HEK293T (cell line): Measurements from ENCODE around the gene LRRC1.

Source experiments
- CTCF ChIA-PET: fragments of 350-600 bp; formaldehyde crosslinking; extraction: SDS; loops from one replicate; lab custom pipeline; 2021; ENCODE audit warnings: antibody characterized with exemption, inconsistent platforms; lab: Yijun Ruan, JAX
- POLR2A ChIA-PET: fragments of 350-600 bp; formaldehyde crosslinking; extraction: SDS; loops from one replicate; lab custom pipeline; 2020; ENCODE audit warnings: antibody characterized with exemption, inconsistent platforms; lab: Yijun Ruan, JAX
- DNase-seq: peaks from one replicate; pipeline ENCODE4 v3.0.0; 2012; ENCODE audit warnings: mixed read lengths; ENCODE audit errors: extremely low spot score
- ARNT ChIP-seq: fragments of 450-650 bp; IDR thresholded peaks from 2 replicates; pipeline ENCODE4 v1.6.1; 2017; ENCODE audit warnings: mild to moderate bottlenecking
- BHLHE40 ChIP-seq: fragments of 450-650 bp; IDR thresholded peaks from 2 replicates; pipeline ENCODE4 v1.6.1; 2016; ENCODE audit warnings: mild to moderate bottlenecking, moderate library complexity, borderline replicate concordance
- CTBP1 ChIP-seq: fragments of 450-650 bp; IDR thresholded peaks from 2 replicates; pipeline ENCODE4 v1.6.1; 2016; ENCODE audit warnings: borderline replicate concordance
- ELF4 ChIP-seq: fragments of 450-650 bp; IDR thresholded peaks from 2 replicates; pipeline ENCODE4 v1.6.1; 2017; ENCODE audit warnings: antibody characterized with exemption
- FOXA1 ChIP-seq: fragments of 450-650 bp; IDR thresholded peaks from 2 replicates; pipeline ENCODE4 v1.6.1; 2016; ENCODE audit warnings: mild to moderate bottlenecking
- FOXK2 ChIP-seq: fragments of 450-650 bp; IDR thresholded peaks from 2 replicates; pipeline ENCODE4 v1.6.1; 2016; ENCODE audit warnings: mild to moderate bottlenecking
- FOXM1 ChIP-seq: fragments of 450-650 bp; IDR thresholded peaks from 2 replicates; pipeline ENCODE4 v1.6.1; 2017; ENCODE audit warnings: mild to moderate bottlenecking, borderline replicate concordance
- HDGF ChIP-seq: fragments of 450-650 bp; IDR thresholded peaks from 2 replicates; pipeline ENCODE4 v1.6.1; 2017; ENCODE audit warnings: antibody characterized with exemption, borderline replicate concordance
- L3MBTL2 ChIP-seq: fragments of 450-650 bp; conservative IDR thresholded peaks from 2 replicates; pipeline ENCODE4 v1.6.1; 2016; ENCODE audit warnings: mild to moderate bottlenecking
- LEF1 ChIP-seq: fragments of 450-650 bp; IDR thresholded peaks from 2 replicates; pipeline ENCODE4 v1.6.1; 2017; ENCODE audit warnings: mild to moderate bottlenecking, borderline replicate concordance
- NFRKB ChIP-seq: fragments of 450-650 bp; IDR thresholded peaks from 2 replicates; pipeline ENCODE4 v1.6.1; 2016; ENCODE audit warnings: mild to moderate bottlenecking, moderate library complexity
- SP1 ChIP-seq: fragments of 450-650 bp; IDR thresholded peaks from 2 replicates; pipeline ENCODE4 v1.6.1; 2017
- SUZ12 ChIP-seq: fragments of 450-650 bp; IDR thresholded peaks from 2 replicates; pipeline ENCODE4 v1.6.1; 2016; ENCODE audit warnings: mild to moderate bottlenecking
- TARDBP ChIP-seq: fragments of 450-650 bp; IDR thresholded peaks from 2 replicates; pipeline ENCODE4 v1.6.1; 2016
- ZNF384 ChIP-seq: fragments of 450-650 bp; IDR thresholded peaks from 2 replicates; pipeline ENCODE4 v1.6.1; 2016
- TF ChIP-seq, protein P1 (sequence below): fragments of 450-650 bp; IDR thresholded peaks from 2 replicates; pipeline ENCODE4 v1.6.1; 2016

LRRC1 gene

DNA sequence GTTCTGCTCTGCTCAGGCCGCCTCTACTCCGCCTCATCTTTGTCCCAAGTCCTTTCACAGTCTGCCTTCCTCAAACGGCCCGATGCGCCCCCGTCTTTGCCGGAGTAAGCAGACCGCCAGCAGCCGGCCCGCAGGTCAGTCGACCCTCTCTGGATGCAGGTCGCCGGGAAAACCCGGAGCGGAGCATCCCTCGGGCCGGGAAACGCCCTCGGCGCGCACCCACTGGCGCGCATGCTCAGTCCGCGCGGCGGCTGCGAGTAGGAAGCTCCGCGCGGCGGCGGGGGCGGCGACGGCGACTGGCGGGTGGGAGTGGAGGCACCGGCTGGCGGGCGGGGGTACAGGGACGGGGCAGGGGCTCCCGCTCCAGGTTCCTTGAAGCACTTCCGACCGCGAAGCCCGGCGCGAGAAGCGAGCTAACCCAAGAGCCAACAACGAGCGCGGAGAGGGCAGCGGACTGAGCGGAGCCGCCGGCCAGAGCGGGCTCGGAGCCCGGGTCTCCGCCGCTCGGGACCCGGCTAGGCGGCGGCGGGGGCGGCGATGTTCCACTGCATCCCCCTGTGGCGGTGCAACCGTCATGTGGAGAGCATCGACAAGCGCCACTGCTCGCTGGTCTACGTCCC lies at the start of gene LRRC1:
Gene LRRC1, plus strand, starts transcription at position 286 of the 620 bp plus-strand sequence. Its CDS starts 252 bp downstream, at position 538.
- POLR2A ChIA-PET, result interaction anchor here (0.7 to 2.8 kb wide), 18 partner anchors 9 to 210 kb away, joined by 3 to 15 read pairs (median 6); no protein-coding TSS in a partner anchor
- CTCF ChIA-PET, result interaction anchor here (0.6 to 3.0 kb wide), 5 partner anchors 60 to 1596 kb away, joined by 3 to 27 read pairs (median 6); no protein-coding TSS in a partner anchor
- DNase-seq, result peak; percentile 91
- TF ChIP-seq ARNT (peak; percentile 31; the same call in 1 of the 2 replicates), L3MBTL2 (peak; percentile 30; the same call in 1 of the 2 replicates), NFRKB (no peak), HDGF (no peak), FOXM1 (0 out of 2 replicates have a peak, but pooled peaks have one; percentile 40), TARDBP (no peak), CTBP1 (peak; percentile 53; the same call in 1 of the 2 replicates), SP1 (no peak), ZNF384 (no peak), FOXA1 (no peak), BHLHE40 (no peak), LEF1 (no peak)

- ChIA-PET CTCF (no interaction called here), POLR2A (no interaction called here)
- no peak for DNase-seq
- TF ChIP-seq FOXA1 (no peak), ZNF384 (no peak), TARDBP (no peak), HDGF (no peak), CTBP1 (no peak)
- TF ChIP-seq, protein P1, sequence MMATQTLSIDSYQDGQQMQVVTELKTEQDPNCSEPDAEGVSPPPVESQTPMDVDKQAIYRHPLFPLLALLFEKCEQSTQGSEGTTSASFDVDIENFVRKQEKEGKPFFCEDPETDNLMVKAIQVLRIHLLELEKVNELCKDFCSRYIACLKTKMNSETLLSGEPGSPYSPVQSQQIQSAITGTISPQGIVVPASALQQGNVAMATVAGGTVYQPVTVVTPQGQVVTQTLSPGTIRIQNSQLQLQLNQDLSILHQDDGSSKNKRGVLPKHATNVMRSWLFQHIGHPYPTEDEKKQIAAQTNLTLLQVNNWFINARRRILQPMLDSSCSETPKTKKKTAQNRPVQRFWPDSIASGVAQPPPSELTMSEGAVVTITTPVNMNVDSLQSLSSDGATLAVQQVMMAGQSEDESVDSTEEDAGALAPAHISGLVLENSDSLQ, result no peak
Measured at GRCh38 chr6:53746442-53747103, 48.2 kb upstream of the LRRC1 start.

DNA sequence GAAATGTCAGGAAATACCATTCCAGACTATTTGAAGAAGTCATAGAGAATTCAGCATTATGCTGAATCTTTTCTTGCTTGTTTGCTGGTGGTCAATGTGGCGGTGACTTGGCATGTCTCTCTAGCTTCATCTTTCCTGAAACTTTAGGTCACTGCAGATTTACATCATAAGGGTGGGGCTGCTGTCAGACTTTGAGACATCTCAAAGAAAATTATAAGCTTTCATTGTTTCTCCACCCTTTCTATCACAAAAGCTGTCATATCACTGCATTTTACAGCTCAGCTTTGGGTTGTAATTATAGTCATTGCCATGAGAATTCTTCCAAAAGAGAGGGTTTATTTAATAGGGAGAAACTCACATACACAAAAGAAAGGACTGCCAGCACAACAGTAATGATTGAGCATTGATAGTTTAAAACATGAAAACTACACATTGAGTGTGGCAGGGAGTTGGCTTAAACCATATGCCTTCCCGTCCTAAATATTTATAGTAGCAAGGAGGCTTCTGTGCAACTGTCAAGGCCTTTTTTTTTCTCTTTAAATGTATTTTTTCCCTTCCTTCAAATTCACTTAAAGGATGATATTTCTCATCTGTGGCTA lies 44.7 kb upstream of the LRRC1 start:
- TF ChIP-seq ZNF384 (no peak), ELF4 (no peak), ARNT (no peak), SUZ12 (no peak), TARDBP (no peak), SP1 (no peak), NFRKB (no peak), HDGF (no peak), CTBP1 (no peak), FOXA1 (no peak), FOXM1 (no peak)
- TF ChIP-seq, protein P1, result no peak
- POLR2A ChIA-PET, result no interaction called here
- CTCF ChIA-PET, result interaction anchor here (1.1 kb wide), 1 partner anchor 15 kb away, joined by 3 read pairs; no protein-coding TSS in a partner anchor
- no peak for DNase-seq

- no peak for DNase-seq
- TF ChIP-seq ELF4, result no peak
- TF ChIP-seq BHLHE40, result no peak
- TF ChIP-seq FOXM1, result no peak
- TF ChIP-seq ARNT, result no peak
- no peak for TF ChIP-seq L3MBTL2
- TF ChIP-seq FOXK2, result no peak
- TF ChIP-seq FOXA1, result no peak
- TF ChIP-seq, protein P1, result no peak
- no peak for TF ChIP-seq CTBP1
- no peak for TF ChIP-seq HDGF
- TF ChIP-seq SUZ12, result no peak
- no peak for TF ChIP-seq LEF1
- no peak for TF ChIP-seq NFRKB
- TF ChIP-seq SP1, result no peak
- TF ChIP-seq ZNF384, result no peak
- ChIA-PET POLR2A (interaction anchor here (1.2 kb wide), 1 partner anchor 44 kb away, joined by 4 read pairs; the partner anchor contains the start of gene LRRC1), CTCF (no interaction called here)
Measured at GRCh38 chr6:53751417-53751816, 43.4 kb upstream of the LRRC1 start.

DNA sequence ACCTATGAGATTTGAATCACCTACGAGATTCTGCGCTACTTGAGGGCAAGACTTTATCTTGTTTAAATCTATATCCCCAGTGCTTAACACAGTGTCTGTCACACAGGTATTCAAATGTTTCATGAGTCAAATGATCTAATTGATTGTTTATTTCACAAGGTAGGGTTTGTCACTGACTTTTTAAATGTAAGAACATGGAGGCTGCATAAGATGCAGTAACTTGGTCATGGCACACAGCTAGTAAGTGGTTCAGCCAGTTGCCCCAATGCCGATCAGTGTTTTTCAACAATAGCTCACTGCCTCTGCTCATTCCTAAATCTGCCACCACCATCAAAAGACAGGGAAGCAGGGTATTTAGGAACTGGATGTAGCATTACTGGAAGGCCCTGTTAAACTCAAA lies 42.4 kb upstream of the LRRC1 start:
- no peak for DNase-seq
- ChIA-PET POLR2A (interaction anchor here (1.2 kb wide), 1 partner anchor 43 kb away, joined by 4 read pairs; the partner anchor contains the start of gene LRRC1), CTCF (no interaction called here)
- TF ChIP-seq FOXM1 (no peak), FOXK2 (no peak), SUZ12 (no peak), L3MBTL2 (no peak), SP1 (no peak), ARNT (no peak), ZNF384 (no peak), BHLHE40 (no peak), HDGF (no peak), FOXA1 (no peak), CTBP1 (no peak), TARDBP (no peak), NFRKB (no peak), ELF4 (no peak), LEF1 (no peak)
- TF ChIP-seq, protein P1, result no peak
